ENCODE results near the gene RAD54L. TPM values are rescaled to one million over a fixed set of nuclear protein-coding genes. Genes with fewer than 3 reads are reported as not detected.
"Not testable (repeated sequence)": the region's sequence is repeated elsewhere in the genome, so short reads cannot be mapped to it uniquely, and the experiment has no call there.

The RAD54L gene
- total RNA-seq, 1 experiment from 2014 or later: 20.6 TPM

- DNase-seq (ENCODE audit: low spot score); in situ Hi-C loops (cut with HindIII; ENCODE audit: low sequenced_read_pairs): not testable (repeated sequence)
Measured at GRCh38 chr1:46231231-46231630, 16.3 kb upstream of the RAD54L start.

GRCh38 chr1:46236882-46237281 is 10.7 kb upstream of the RAD54L start:
- in situ Hi-C loops (cut with HindIII; ENCODE audit: low sequenced_read_pairs): no loop called here
- no peak for DNase-seq (ENCODE audit: low spot score)

- in situ Hi-C loops (cut with HindIII; ENCODE audit: low sequenced_read_pairs); DNase-seq (ENCODE audit: low spot score): not testable (repeated sequence)
Measured at GRCh38 chr1:46238865-46239264, 8.7 kb upstream of the RAD54L start.

- in situ Hi-C loops (cut with HindIII; ENCODE audit: low sequenced_read_pairs); DNase-seq (ENCODE audit: low spot score): not testable (repeated sequence)
Measured at GRCh38 chr1:46241733-46242132, 5.8 kb upstream of the RAD54L start.

GRCh38 chr1:46242918-46243317 is 4.6 kb upstream of the RAD54L start:
- in situ Hi-C loops (cut with HindIII; ENCODE audit: low sequenced_read_pairs): no loop called here
- DNase-seq (ENCODE audit: low spot score): no peak

GRCh38 chr1:46243831-46244230 is 3.7 kb upstream of the RAD54L start:
- DNase-seq (ENCODE audit: low spot score); in situ Hi-C loops (cut with HindIII; ENCODE audit: low sequenced_read_pairs): not testable (repeated sequence)

GRCh38 chr1:46244656-46245371 is 2.7 kb upstream of the RAD54L start:
- in situ Hi-C loops (cut with HindIII; ENCODE audit: low sequenced_read_pairs): no loop called here
- peak; percentile 15 for DNase-seq (ENCODE audit: low spot score)

- DNase-seq (ENCODE audit: low spot score): not testable (repeated sequence)
Measured at GRCh38 chr1:46246136-46246535, 1.4 kb upstream of the RAD54L start.

GRCh38 chr1:46246548-46247435 is 771 bp upstream of the RAD54L start:
- in situ Hi-C loops (cut with HindIII; ENCODE audit: low sequenced_read_pairs): no loop called here
- no peak for DNase-seq (ENCODE audit: low spot score)

More at GRCh38 chr1:46246136-46246535, 1.4 kb upstream of the RAD54L start:
- in situ Hi-C loops (cut with HindIII; ENCODE audit: low sequenced_read_pairs): not testable (repeated sequence)

- peak; percentile 16 for DNase-seq (ENCODE audit: low spot score)
- in situ Hi-C loops (cut with HindIII; ENCODE audit: low sequenced_read_pairs): no loop called here
Measured at GRCh38 chr1:46248122-46248920, 758 bp downstream of the RAD54L start.

GRCh38 chr1:46254668-46255067 is 7.1 kb downstream of the RAD54L start:
- in situ Hi-C loops (cut with HindIII; ENCODE audit: low sequenced_read_pairs): no loop called here

GRCh38 chr1:46256523-46256922 is 9.0 kb downstream of the RAD54L start:
- in situ Hi-C loops (cut with HindIII; ENCODE audit: low sequenced_read_pairs): no loop called here
- DNase-seq (ENCODE audit: low spot score): no peak

More at GRCh38 chr1:46254668-46255067, 7.1 kb downstream of the RAD54L start:
- no peak for DNase-seq (ENCODE audit: low spot score)

- in situ Hi-C loops (cut with HindIII; ENCODE audit: low sequenced_read_pairs): no loop called here
- no peak for DNase-seq (ENCODE audit: low spot score)
Measured at GRCh38 chr1:46262508-46262907, 14.9 kb downstream of the RAD54L start.

- in situ Hi-C loops (cut with HindIII; ENCODE audit: low sequenced_read_pairs): no loop called here
- no peak for DNase-seq (ENCODE audit: low spot score)
Measured at GRCh38 chr1:46263146-46263545, 15.6 kb downstream of the RAD54L start.

GRCh38 chr1:46268578-46268977 is 21.0 kb downstream of the RAD54L start:
- no peak for DNase-seq (ENCODE audit: low spot score)
- in situ Hi-C loops (cut with HindIII; ENCODE audit: low sequenced_read_pairs): no loop called here

GRCh38 chr1:46274225-46275029 is 26.9 kb downstream of the RAD54L start:
- DNase-seq (ENCODE audit: low spot score): no peak

GRCh38 chr1:46275030-46275337 is 27.4 kb downstream of the RAD54L start:
- in situ Hi-C loops (cut with HindIII; ENCODE audit: low sequenced_read_pairs): no loop called here
- DNase-seq (ENCODE audit: low spot score): no peak

More at GRCh38 chr1:46274225-46275029, 26.9 kb downstream of the RAD54L start:
- in situ Hi-C loops (cut with HindIII; ENCODE audit: low sequenced_read_pairs): no loop called here

GRCh38 chr1:46277658-46278373 is 30.3 kb downstream of the RAD54L start:
- no peak for DNase-seq (ENCODE audit: low spot score)
- in situ Hi-C loops (cut with HindIII; ENCODE audit: low sequenced_read_pairs): no loop called here
